Caco-2 (cell line): Measurements from ENCODE around the gene SMG1. TPM values are rescaled to one million over a fixed set of nuclear protein-coding genes. Genes with fewer than 3 reads are reported as not detected.
"Not testable (repeated sequence)": the region's sequence is repeated elsewhere in the genome, so short reads cannot be mapped to it uniquely, and the experiment has no call there.

Experiments
- BruUV-seq: library from RNA; stranded (reverse); fragments of 400-500 nt; replicated peaks from 2 replicates; lab custom pipeline; 2021; lab: Mats Ljungman, UMichigan
- CTCF ChIA-PET: fragments of 300-600 bp; sonication (Branson Sonifier 250); formaldehyde crosslinking; loops from one replicate; lab custom pipeline; 2022; ENCODE audit warnings: antibody characterized with exemption; lab: Charles Lee
- POLR2A ChIA-PET: fragments of 300-600 bp; sonication (Branson Sonifier 250); formaldehyde crosslinking; loops from one replicate; lab custom pipeline; 2022; ENCODE audit warnings: antibody characterized with exemption; lab: Charles Lee
- DNase-seq, 2 experiments: peaks; one replicate each; pipeline versions ENCODE4 v3.0.0 to v3.0.0-alpha.2; 2020 to 2022
- H3K27me3 ChIP-seq: replicated peaks from 2 replicates; pipeline ENCODE4 v1.6.0; 2011; ENCODE audit warnings: low read length; ENCODE audit not compliant: control insufficient read depth, insufficient read depth
- H3K36me3 ChIP-seq: 2 replicates; pipeline ENCODE4 v1.5.1; 2011; ENCODE audit warnings: low read length; ENCODE audit not compliant: control insufficient read depth, insufficient read depth
- H3K4me1 ChIP-seq: fragments of 250-450 bp; sonication (Bioruptor Pico); 2 replicates; pipeline ENCODE4 v1.5.1; 2020; ENCODE audit warnings: mild to moderate bottlenecking
- H3K4me3 ChIP-seq: 2 replicates; pipeline ENCODE4 v1.5.1; 2011; ENCODE audit warnings: low read depth, mild to moderate bottlenecking, control low read depth, low read length
- H3K9me3 ChIP-seq: fragments of 250-450 bp; sonication (Bioruptor Pico); 2 replicates; pipeline ENCODE4 v1.5.1; 2020; ENCODE audit warnings: mild to moderate bottlenecking, moderate library complexity
- H3K27ac Mint-ChIP-seq: one replicate; pipeline ENCODE4 v1.8.0; 2022; ENCODE audit warnings: mixed read lengths; ENCODE audit not compliant: unreplicated experiment
- H3K27me3 Mint-ChIP-seq: one replicate; pipeline ENCODE4 v1.8.0; 2022; ENCODE audit warnings: mixed read lengths; ENCODE audit not compliant: insufficient read depth, unreplicated experiment
- H3K36me3 Mint-ChIP-seq: one replicate; pipeline ENCODE4 v1.8.0; 2022; ENCODE audit warnings: mild to moderate bottlenecking, mixed read lengths; ENCODE audit not compliant: insufficient read depth, unreplicated experiment
- H3K4me1 Mint-ChIP-seq: one replicate; pipeline ENCODE4 v1.8.0; 2022; ENCODE audit warnings: low read depth, mixed read lengths; ENCODE audit not compliant: unreplicated experiment
- H3K4me3 Mint-ChIP-seq: one replicate; pipeline ENCODE4 v1.8.0; 2022; ENCODE audit warnings: mild to moderate bottlenecking, moderate library complexity, mixed read lengths; ENCODE audit not compliant: unreplicated experiment
- H3K9me3 Mint-ChIP-seq: one replicate; pipeline ENCODE4 v1.8.0; 2022; ENCODE audit warnings: mixed read lengths; ENCODE audit not compliant: unreplicated experiment
- intact Hi-C: fragments of 100-400 bp; cut with micrococcal nuclease; formaldehyde crosslinking; loops from one replicate; pipeline ENCODE4 v1.10.0; 2022; ENCODE audit not compliant: unreplicated experiment
- total RNA-seq: library from RNA; stranded (reverse); gene quantifications from 2 replicates; pipeline ENCODE4 v1.2.3, GENCODE V29; 2022
- TF ChIP-seq, protein P1 (sequence below), 2 experiments: fragments of 200-600 bp in 1 of 2; IDR thresholded peaks; 1 replicate in 1 of 2; 2 replicates in 1 of 2; pipeline versions ENCODE4 v1.5.1 to v1.8.0; 2011 to 2022; ENCODE audit warnings: antibody characterized with exemption in 1 of 2, control low read depth in 1 of 2, inconsistent platforms in 1 of 2, low read depth in 1 of 2, low read length in 1 of 2, mild to moderate bottlenecking in 1 of 2, moderate library complexity in 1 of 2; ENCODE audit not compliant: insufficient read depth in 1 of 2, severe bottlenecking in 1 of 2, unreplicated experiment in 1 of 2

Gene SMG1
- total RNA-seq, 1 experiment from 2014 or later, result 79.1 TPM

GRCh38 chr16:18759598-18760520 lies 166.3 kb downstream of the SMG1 start:
- intact Hi-C loops, H3K4me1 ChIP-seq, H3K9me3 Mint-ChIP-seq, H3K27me3 Mint-ChIP-seq, H3K4me3 ChIP-seq, H3K4me1 Mint-ChIP-seq, POLR2A ChIA-PET, H3K36me3 Mint-ChIP-seq, H3K27ac Mint-ChIP-seq, BruUV-seq, H3K9me3 ChIP-seq, CTCF ChIA-PET, H3K36me3 ChIP-seq, H3K4me3 Mint-ChIP-seq, H3K27me3 ChIP-seq: not testable (repeated sequence)
- TF ChIP-seq, protein P1, sequence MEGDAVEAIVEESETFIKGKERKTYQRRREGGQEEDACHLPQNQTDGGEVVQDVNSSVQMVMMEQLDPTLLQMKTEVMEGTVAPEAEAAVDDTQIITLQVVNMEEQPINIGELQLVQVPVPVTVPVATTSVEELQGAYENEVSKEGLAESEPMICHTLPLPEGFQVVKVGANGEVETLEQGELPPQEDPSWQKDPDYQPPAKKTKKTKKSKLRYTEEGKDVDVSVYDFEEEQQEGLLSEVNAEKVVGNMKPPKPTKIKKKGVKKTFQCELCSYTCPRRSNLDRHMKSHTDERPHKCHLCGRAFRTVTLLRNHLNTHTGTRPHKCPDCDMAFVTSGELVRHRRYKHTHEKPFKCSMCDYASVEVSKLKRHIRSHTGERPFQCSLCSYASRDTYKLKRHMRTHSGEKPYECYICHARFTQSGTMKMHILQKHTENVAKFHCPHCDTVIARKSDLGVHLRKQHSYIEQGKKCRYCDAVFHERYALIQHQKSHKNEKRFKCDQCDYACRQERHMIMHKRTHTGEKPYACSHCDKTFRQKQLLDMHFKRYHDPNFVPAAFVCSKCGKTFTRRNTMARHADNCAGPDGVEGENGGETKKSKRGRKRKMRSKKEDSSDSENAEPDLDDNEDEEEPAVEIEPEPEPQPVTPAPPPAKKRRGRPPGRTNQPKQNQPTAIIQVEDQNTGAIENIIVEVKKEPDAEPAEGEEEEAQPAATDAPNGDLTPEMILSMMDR (IDR thresholded peaks at IDR 0.05; ENCODE audit: insufficient read depth in 1 of 2, low read depth in 1 of 2, low read length in 1 of 2, severe bottlenecking in 1 of 2, unreplicated experiment in 1 of 2), result peak; percentile 34 to 65
- peak; percentile 49 to 53 for DNase-seq

GRCh38 chr16:18757960-18758660 lies 168.1 kb downstream of the SMG1 start:
- H3K4me1 ChIP-seq, CTCF ChIA-PET, DNase-seq, BruUV-seq, H3K4me1 Mint-ChIP-seq, intact Hi-C loops, H3K36me3 Mint-ChIP-seq, H3K9me3 ChIP-seq, H3K27ac Mint-ChIP-seq, POLR2A ChIA-PET, H3K9me3 Mint-ChIP-seq, H3K36me3 ChIP-seq, H3K4me3 ChIP-seq, H3K27me3 ChIP-seq, H3K27me3 Mint-ChIP-seq, H3K4me3 Mint-ChIP-seq: not testable (repeated sequence)

DNA sequence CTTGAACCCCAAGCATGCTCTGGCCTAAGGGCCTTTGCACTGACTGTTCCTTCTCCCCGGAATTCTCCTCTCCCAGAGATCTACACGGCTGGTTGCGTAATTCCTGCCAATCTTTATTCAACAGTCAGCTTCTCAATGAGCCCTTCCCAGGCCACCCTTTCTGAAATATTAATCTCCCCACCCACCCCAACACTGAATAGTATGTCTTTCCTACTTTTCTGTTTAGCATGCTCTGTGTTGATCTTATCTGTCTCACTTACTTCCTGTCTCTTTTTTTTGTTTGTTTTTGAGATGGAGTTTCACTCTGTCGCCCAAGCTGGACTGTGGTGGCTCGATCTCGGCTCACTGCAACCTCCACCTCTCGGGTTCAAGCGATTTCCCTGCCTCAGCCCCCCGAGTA lies 169.6 kb downstream of the SMG1 start:
- intact Hi-C loops, H3K27ac Mint-ChIP-seq, CTCF ChIA-PET: not testable (repeated sequence)

More for the DNA sequence above, 169.6 kb downstream of the SMG1 start:
- H3K27me3 ChIP-seq, POLR2A ChIA-PET, H3K9me3 Mint-ChIP-seq, DNase-seq, H3K4me3 ChIP-seq, BruUV-seq, H3K27me3 Mint-ChIP-seq, H3K4me1 ChIP-seq, H3K9me3 ChIP-seq, H3K4me3 Mint-ChIP-seq, H3K36me3 ChIP-seq, H3K36me3 Mint-ChIP-seq, H3K4me1 Mint-ChIP-seq: not testable (repeated sequence)

Other genes with a start within 250 kb of the SMG1 start
- 1,469 and 1,473 TPM in 2 replicates for gene RPS15A, start 136.1 kb downstream of the SMG1 start, total RNA-seq
- 193 and 207 TPM in 2 replicates for gene ARL6IP1, start 124.9 kb downstream of the SMG1 start, total RNA-seq
- 4.0 and 4.5 TPM in 2 replicates for gene TMC7, start 57.5 kb upstream of the SMG1 start, total RNA-seq
- 15.7 and 17.3 TPM in 2 replicates for gene COQ7, start 141.2 kb upstream of the SMG1 start, total RNA-seq
- 24.5 TPM in 2 replicates for gene ITPRIPL2, start 187.6 kb upstream of the SMG1 start, total RNA-seq
- 4.2 and 4.6 TPM in 2 replicates for gene SYT17, start 241.8 kb upstream of the SMG1 start, total RNA-seq